ENCODE results near the gene BAD. TPM values are rescaled to one million over a fixed set of nuclear protein-coding genes. Genes with fewer than 3 reads are reported as not detected.

Gene BAD
- total RNA-seq, 1 experiment from 2014 or later = 368 TPM

- CTCF ChIA-PET = interaction anchor here (0.9 kb wide), 1 partner anchor 20 kb away, joined by 8 read pairs; no protein-coding TSS in a partner anchor
- peaks cover 32% of the 10 kb centered on the region for H3K27me3 ChIP-seq (ENCODE audit: low read length)
These were observed 11.8 kb upstream of the BAD start for GRCh38 chr11:64296236-64296635.

GRCh38 chr11:64295760-64296159 lies 11.3 kb upstream of the BAD start:
- H3K27me3 ChIP-seq (ENCODE audit: low read length) = peaks cover 37% of the 10 kb centered on the region
- ChIA-PET CTCF (interaction anchor here (0.9 kb wide), 1 partner anchor 19 kb away, joined by 8 read pairs; no protein-coding TSS in a partner anchor), POLR2A (ENCODE audit: unreplicated experiment) (interaction anchor here (0.6 kb wide), 1 partner anchor 44 kb away, joined by 4 read pairs; no protein-coding TSS in a partner anchor)
- no peak overlapping the region for H3K27ac ChIP-seq (ENCODE audit: low read length)
- H3K4me2 ChIP-seq (ENCODE audit: low read length) = no peak overlapping the region
- H3K9ac ChIP-seq (ENCODE audit: low read length) = no peak overlapping the region
- ATAC-seq (no peak), DNase-seq (no peak)
- H3K4me3 ChIP-seq (ENCODE audit: low read length) = no peak overlapping the region
- H3K36me3 ChIP-seq (ENCODE audit: low read depth, low read length) = no peaks in the 10 kb centered on the region
- H3K9me3 ChIP-seq (ENCODE audit: low read length) = no peaks in the 10 kb centered on the region
- H3K9me2 ChIP-seq (replicated peaks; ENCODE audit: low read length) = no peaks in the 10 kb centered on the region
- no peak for TF ChIP-seq CTCF (conservative IDR thresholded peaks at IDR 0.05; ENCODE audit: low read depth, low read length)
- TF ChIP-seq EZH2 (IDR thresholded peaks at IDR 0.05; ENCODE audit: low read length, unreplicated experiment) = no peak
- no peak for TF ChIP-seq EZH2phosphoT487 (IDR thresholded peaks at IDR 0.05; ENCODE audit: borderline replicate concordance, low read length)
- BruUV-seq (replicated peaks) = no TSS peak
- intact Hi-C loops (cut with micrococcal nuclease) = no loop called here
- H2AFZ ChIP-seq (ENCODE audit: low read length) = no peak overlapping the region
- no peaks in the 10 kb centered on the region for H4K20me1 ChIP-seq (ENCODE audit: low read length)
- peaks cover 21% of the 10 kb centered on the region for H3K4me1 ChIP-seq (ENCODE audit: insufficient read depth, low read length)
- no peaks in the 10 kb centered on the region for H3K79me2 ChIP-seq (ENCODE audit: low read length)
- H3F3A ChIP-seq (ENCODE audit: low read length, unreplicated experiment) = no peaks in the 10 kb centered on the region

More at GRCh38 chr11:64296236-64296635, 11.8 kb upstream of the BAD start:
- Histone ChIP-seq H3K9me3 (ENCODE audit: low read length) (no peaks in the 10 kb centered on the region), H3K4me3 (ENCODE audit: low read length) (no peak overlapping the region), H3K79me2 (ENCODE audit: low read length) (no peaks in the 10 kb centered on the region), H2AFZ (ENCODE audit: low read length) (no peak overlapping the region), H4K20me1 (ENCODE audit: low read length) (no peaks in the 10 kb centered on the region), H3K9me2 (replicated peaks; ENCODE audit: low read length) (no peaks in the 10 kb centered on the region), H3F3A (ENCODE audit: low read length, unreplicated experiment) (no peaks in the 10 kb centered on the region), H3K36me3 (ENCODE audit: low read depth, low read length) (no peaks in the 10 kb centered on the region), H3K4me1 (ENCODE audit: insufficient read depth, low read length) (peaks cover 23% of the 10 kb centered on the region), H3K9ac (ENCODE audit: low read length) (no peak overlapping the region), H3K4me2 (ENCODE audit: low read length) (no peak overlapping the region), H3K27ac (ENCODE audit: low read length) (no peak overlapping the region)
- ATAC-seq (no peak), DNase-seq (peak; percentile 44)
- POLR2A ChIA-PET (ENCODE audit: unreplicated experiment) = no interaction called here
- BruUV-seq (replicated peaks) = no TSS peak
- intact Hi-C loops (cut with micrococcal nuclease) = no loop called here
- TF ChIP-seq EZH2 (IDR thresholded peaks at IDR 0.05; ENCODE audit: low read length, unreplicated experiment) (no peak), CTCF (conservative IDR thresholded peaks at IDR 0.05; ENCODE audit: low read depth, low read length) (no peak), EZH2phosphoT487 (IDR thresholded peaks at IDR 0.05; ENCODE audit: borderline replicate concordance, low read length) (no peak)

- Histone ChIP-seq H3K9me3 (ENCODE audit: low read length) (no peaks in the 10 kb centered on the region), H3K4me3 (ENCODE audit: low read length) (no peak overlapping the region), H3K9me2 (replicated peaks; ENCODE audit: low read length) (no peaks in the 10 kb centered on the region), H3K4me2 (ENCODE audit: low read length) (no peak overlapping the region), H3F3A (ENCODE audit: low read length, unreplicated experiment) (no peaks in the 10 kb centered on the region), H3K9ac (ENCODE audit: low read length) (no peak overlapping the region), H2AFZ (ENCODE audit: low read length) (no peak overlapping the region), H4K20me1 (ENCODE audit: low read length) (no peaks in the 10 kb centered on the region), H3K36me3 (ENCODE audit: low read depth, low read length) (no peaks in the 10 kb centered on the region), H3K27ac (ENCODE audit: low read length) (no peak overlapping the region), H3K27me3 (ENCODE audit: low read length) (peaks cover 29% of the 10 kb centered on the region), H3K4me1 (ENCODE audit: insufficient read depth, low read length) (peaks cover 11% of the 10 kb centered on the region), H3K79me2 (ENCODE audit: low read length) (no peaks in the 10 kb centered on the region)
- POLR2A ChIA-PET (ENCODE audit: unreplicated experiment) = no interaction called here
- CTCF ChIA-PET = no interaction called here
- BruUV-seq (replicated peaks) = no TSS peak
- no peak for DNase-seq
- ATAC-seq = no peak
- intact Hi-C loops (cut with micrococcal nuclease) = no loop called here
- TF ChIP-seq EZH2phosphoT487 (IDR thresholded peaks at IDR 0.05; ENCODE audit: borderline replicate concordance, low read length) (no peak), CTCF (conservative IDR thresholded peaks at IDR 0.05; ENCODE audit: low read depth, low read length) (no peak), EZH2 (IDR thresholded peaks at IDR 0.05; ENCODE audit: low read length, unreplicated experiment) (no peak)
These were observed 10.3 kb upstream of the BAD start for GRCh38 chr11:64294774-64295173.

Data from PC-3 (cell line).